Mucosa of rectum (tissue), 2 donors: ENCODE measurements around the gene CDKAL1.
"Not testable (repeated sequence)": the region's sequence is repeated elsewhere in the genome, so short reads cannot be mapped to it uniquely, and the experiment has no call there.

Experiments
- H3K27ac ChIP-seq, 2 donors: one replicate each; pipeline ENCODE4 v1.7.0; 2013; ENCODE audit warnings: inconsistent platforms in 2 of 2, low read depth in 2 of 2, low read length in 2 of 2
- H3K27me3 ChIP-seq, 2 donors: one replicate each; pipeline ENCODE4 v1.7.0; 2013; ENCODE audit warnings: low read length in 2 of 2; ENCODE audit not compliant: control insufficient read depth in 2 of 2, insufficient read depth in 2 of 2
- H3K36me3 ChIP-seq, 2 donors: one replicate each; pipeline ENCODE4 v1.7.0; 2013; ENCODE audit warnings: low read length in 2 of 2; ENCODE audit not compliant: control insufficient read depth in 2 of 2, insufficient read depth in 2 of 2
- H3K4me1 ChIP-seq, 2 donors: one replicate each; pipeline ENCODE4 v1.7.0; 2013; ENCODE audit warnings: low read length in 2 of 2, mild to moderate bottlenecking in 1 of 2; ENCODE audit not compliant: control insufficient read depth in 2 of 2, insufficient read depth in 2 of 2
- H3K4me3 ChIP-seq, 2 donors: one replicate each; pipeline ENCODE4 v1.7.0; 2013; ENCODE audit warnings: low read length in 2 of 2
- H3K9ac ChIP-seq, 2 donors: one replicate each; pipeline ENCODE4 v1.7.0; 2013; ENCODE audit warnings: low read length in 2 of 2, low read depth in 1 of 2, mild to moderate bottlenecking in 1 of 2
- H3K9me3 ChIP-seq, 2 donors: one replicate each; pipeline ENCODE4 v1.7.0; 2013; ENCODE audit warnings: low read length in 2 of 2; ENCODE audit not compliant: control insufficient read depth in 2 of 2
- donor health status: healthy.
- donor health status: Normal muscosa, but diverticular disease.

The CDKAL1 gene

DNA sequence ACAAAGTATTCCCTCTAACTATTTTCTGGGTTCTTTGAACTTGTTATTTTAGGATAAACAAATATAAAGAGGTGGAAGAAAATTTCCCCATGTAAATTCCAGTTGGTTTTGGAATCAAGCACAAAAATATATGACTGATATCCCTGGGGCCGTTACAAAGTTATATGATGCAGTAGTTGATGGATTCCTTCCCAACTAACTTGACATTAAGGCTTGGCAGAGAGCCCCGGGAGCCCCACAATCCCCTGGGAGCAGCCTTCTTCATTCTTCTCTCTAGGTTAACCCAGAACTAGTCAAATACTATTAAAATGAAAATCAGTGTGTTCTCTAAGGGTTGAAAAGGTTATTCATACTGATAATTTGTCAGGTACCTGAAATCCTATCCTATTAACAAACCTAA is 550.4 kb downstream of the CDKAL1 start:
- Histone ChIP-seq H3K9me3 (no peaks in the 10 kb centered on the region), H3K4me1 (no peaks in the 10 kb centered on the region), H3K4me3 (no peak overlapping the region), H3K9ac (no peak overlapping the region), H3K36me3 (no peaks in the 10 kb centered on the region), H3K27ac (no peak overlapping the region), H3K27me3 (no peaks in the 10 kb centered on the region)

DNA sequence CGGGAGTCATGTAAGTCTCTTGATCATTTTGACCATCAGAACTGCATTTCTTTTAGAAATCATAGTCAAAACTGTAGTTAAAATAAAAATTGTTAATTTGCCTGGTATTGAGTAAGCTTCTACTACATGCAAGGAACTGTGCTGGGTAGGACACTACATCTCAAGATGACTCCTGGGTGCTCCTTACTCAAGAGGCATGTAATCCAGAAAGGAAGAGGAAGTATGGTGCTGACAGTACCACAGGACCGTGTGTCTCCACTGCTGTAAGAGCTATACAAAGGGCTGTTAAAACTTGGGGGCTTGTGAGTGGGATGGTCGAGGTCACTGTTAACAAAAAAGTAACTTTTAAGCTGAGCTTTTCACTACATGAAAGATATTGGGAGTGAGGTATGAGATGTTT is 551.0 kb downstream of the CDKAL1 start:
- no peak overlapping the region for H3K4me3 ChIP-seq
- no peak overlapping the region for H3K9ac ChIP-seq
- H3K27ac ChIP-seq, result no peak overlapping the region
- no peaks in the 10 kb centered on the region for H3K4me1 ChIP-seq
- H3K36me3 ChIP-seq, result no peaks in the 10 kb centered on the region
- no peaks in the 10 kb centered on the region for H3K27me3 ChIP-seq
- H3K9me3 ChIP-seq, result no peaks in the 10 kb centered on the region

DNA sequence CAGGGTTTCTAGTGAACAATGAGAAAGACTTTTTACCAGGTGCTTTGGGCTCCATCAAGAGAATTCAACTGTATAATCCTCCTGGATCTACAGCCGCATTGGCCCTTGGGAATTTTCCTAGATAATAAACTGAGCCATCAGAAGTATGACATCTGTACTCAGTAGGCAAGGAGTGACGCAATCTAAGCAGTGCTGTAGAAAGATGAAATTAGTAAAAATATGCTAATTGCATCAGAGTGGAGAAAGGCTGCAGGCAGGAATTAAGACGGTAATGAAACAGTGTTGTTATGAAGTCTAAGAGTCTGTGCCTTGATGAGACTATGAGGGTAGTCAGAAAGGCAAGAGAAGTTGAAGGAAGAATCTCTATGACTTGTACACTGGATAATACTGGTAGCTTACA is 551.4 kb downstream of the CDKAL1 start:
- H3K9ac ChIP-seq, result no peak overlapping the region
- no peaks in the 10 kb centered on the region for H3K9me3 ChIP-seq
- no peaks in the 10 kb centered on the region for H3K4me1 ChIP-seq
- H3K27me3 ChIP-seq, result no peaks in the 10 kb centered on the region
- no peak overlapping the region for H3K27ac ChIP-seq
- H3K36me3 ChIP-seq, result no peaks in the 10 kb centered on the region
- no peak overlapping the region for H3K4me3 ChIP-seq

DNA sequence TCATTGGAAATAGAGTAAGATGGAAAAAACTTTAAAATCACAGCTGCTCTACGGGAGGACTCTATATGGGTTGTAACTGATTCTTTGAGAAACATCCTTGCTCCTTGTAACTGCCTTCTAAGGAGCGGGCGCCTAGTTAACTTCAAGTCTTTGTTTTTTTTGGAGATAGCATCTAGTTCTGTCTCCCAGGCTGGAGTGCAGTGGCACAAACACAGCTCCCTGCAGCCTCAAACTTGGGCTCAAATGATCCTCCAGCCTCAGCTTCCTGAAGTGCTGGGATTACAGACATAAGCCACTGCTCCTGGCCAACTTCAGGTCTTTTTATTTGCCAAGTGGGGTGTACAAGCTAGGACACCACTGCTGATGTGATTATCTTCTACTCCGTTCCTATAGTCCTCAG is 552.9 kb downstream of the CDKAL1 start:
- no peaks in the 10 kb centered on the region for H3K4me1 ChIP-seq
- H3K9ac ChIP-seq, result no peak overlapping the region
- H3K27ac ChIP-seq, result no peak overlapping the region
- no peaks in the 10 kb centered on the region for H3K27me3 ChIP-seq
- no peaks in the 10 kb centered on the region for H3K9me3 ChIP-seq
- no peak overlapping the region for H3K4me3 ChIP-seq
- no peaks in the 10 kb centered on the region for H3K36me3 ChIP-seq

DNA sequence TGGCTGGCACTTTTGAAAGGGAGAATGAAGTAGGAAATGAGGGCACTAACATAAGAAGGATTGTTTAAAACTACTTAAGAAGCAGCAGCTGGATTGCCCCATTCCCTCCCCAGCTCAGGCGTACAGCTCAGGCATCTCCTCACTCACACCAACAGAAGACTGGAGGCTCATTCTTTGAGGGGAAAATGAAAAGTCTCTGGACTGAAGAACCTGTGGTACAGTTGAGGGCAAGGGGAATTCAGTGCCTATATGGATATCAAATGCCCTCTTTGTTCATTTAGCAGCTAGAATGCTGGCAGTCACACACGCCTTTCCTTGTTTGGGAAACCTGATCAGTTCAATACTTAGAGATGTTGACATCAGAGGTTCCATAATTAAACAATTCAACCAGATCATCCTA is 557.2 kb downstream of the CDKAL1 start:
- H3K9me3 ChIP-seq, result no peaks in the 10 kb centered on the region
- no peak overlapping the region for H3K27ac ChIP-seq
- H3K4me1 ChIP-seq, result no peaks in the 10 kb centered on the region
- no peak overlapping the region for H3K4me3 ChIP-seq
- H3K27me3 ChIP-seq, result no peaks in the 10 kb centered on the region
- H3K9ac ChIP-seq, result no peak overlapping the region
- H3K36me3 ChIP-seq, result no peaks in the 10 kb centered on the region

DNA sequence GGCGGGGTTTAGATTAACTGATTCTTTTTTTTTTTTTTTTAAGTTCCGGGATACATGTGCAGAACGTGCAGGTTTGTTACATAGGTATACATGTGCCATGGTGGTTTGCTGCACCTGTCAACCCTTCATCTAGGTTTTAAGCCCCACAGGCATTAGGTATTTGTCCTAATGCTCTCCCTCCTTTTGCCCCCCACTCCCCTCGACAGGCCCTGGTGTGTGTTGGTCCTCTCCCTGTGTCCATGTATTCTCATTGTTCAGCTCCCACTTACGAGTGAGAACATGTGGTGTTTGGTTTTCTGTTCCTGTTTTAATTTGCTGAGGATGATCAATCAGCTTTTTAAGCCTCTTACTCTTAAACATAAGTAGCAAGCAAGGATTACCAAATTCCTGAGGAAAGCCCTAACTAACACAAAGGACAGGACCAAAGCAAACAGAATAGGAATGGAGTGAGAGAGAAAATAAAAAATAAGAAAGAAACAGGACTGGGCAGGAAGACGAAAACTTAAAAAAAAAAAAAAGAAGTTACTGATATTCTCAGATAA is 558.0 kb downstream of the CDKAL1 start:
- not testable (repeated sequence) for H3K9ac ChIP-seq, H3K4me3 ChIP-seq, H3K27ac ChIP-seq, H3K27me3 ChIP-seq, H3K36me3 ChIP-seq, H3K9me3 ChIP-seq, H3K4me1 ChIP-seq

DNA sequence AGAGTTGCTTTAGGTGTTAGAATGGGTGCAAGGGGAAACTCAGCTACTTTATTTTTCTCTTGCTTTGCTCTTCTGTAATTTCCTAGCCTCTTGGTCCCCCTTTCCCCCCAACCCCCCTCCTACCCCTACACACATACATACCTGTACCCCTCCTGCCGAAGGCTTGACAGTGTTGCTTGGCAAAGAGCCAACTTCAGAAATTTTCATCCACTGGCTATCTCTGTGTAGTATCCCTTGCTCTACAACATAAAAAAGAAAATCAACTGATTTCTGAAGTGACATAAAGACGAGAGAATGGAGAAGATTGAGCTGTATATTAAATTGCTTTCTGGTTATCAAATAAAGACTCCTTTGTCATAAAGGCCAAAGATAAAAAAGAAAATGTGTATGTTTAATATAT is 561.2 kb downstream of the CDKAL1 start:
- Histone ChIP-seq H3K4me3 (no peak overlapping the region), H3K9me3 (no peaks in the 10 kb centered on the region), H3K27ac (no peak overlapping the region), H3K27me3 (no peaks in the 10 kb centered on the region), H3K4me1 (no peaks in the 10 kb centered on the region), H3K36me3 (no peaks in the 10 kb centered on the region), H3K9ac (no peak overlapping the region)

DNA sequence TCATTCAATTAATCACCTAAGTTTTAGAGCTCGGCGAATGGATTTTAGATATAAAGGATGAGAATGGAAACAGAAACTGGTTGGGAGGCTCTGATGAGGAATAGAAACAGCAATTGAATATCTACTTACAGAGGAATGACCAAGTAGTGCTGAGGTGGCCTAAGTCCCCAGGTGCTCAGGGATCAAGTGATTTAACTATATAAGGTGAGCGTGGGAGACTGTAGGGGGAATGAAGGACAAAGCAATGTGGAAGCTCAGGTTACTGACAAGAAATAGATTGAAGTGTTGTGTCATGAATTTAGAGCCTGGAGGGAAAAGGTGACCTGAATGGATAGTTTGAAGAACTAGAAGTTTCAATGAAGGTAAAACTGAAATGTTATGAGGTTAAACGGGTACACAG is 563.9 kb downstream of the CDKAL1 start:
- H3K9me3 ChIP-seq, result no peaks in the 10 kb centered on the region
- H3K4me3 ChIP-seq, result no peak overlapping the region
- no peaks in the 10 kb centered on the region for H3K27me3 ChIP-seq
- no peaks in the 10 kb centered on the region for H3K36me3 ChIP-seq
- H3K27ac ChIP-seq, result no peak overlapping the region
- no peak overlapping the region for H3K9ac ChIP-seq
- peaks cover 0 to 2% of the 10 kb centered on the region in 2 donors for H3K4me1 ChIP-seq

DNA sequence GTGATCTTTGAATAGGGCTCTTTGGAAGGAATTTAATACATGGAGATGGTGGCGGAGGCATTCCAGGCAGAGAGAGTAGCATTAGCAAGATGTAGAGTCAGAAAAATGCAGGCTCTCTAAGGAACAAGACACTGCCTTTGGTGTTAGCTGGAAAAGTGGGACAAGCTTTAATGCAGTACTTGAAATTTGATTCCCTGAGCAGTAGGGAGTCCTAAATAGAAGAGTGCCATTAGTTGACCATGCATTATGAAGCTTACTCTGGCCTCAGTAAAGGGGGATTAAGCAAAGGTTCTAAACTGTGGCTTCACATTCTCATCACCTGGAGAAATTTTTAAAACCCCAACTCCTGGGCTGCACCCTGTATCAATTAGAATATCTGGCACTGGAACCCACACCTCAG is 564.5 kb downstream of the CDKAL1 start:
- no peak overlapping the region for H3K9ac ChIP-seq

DNA sequence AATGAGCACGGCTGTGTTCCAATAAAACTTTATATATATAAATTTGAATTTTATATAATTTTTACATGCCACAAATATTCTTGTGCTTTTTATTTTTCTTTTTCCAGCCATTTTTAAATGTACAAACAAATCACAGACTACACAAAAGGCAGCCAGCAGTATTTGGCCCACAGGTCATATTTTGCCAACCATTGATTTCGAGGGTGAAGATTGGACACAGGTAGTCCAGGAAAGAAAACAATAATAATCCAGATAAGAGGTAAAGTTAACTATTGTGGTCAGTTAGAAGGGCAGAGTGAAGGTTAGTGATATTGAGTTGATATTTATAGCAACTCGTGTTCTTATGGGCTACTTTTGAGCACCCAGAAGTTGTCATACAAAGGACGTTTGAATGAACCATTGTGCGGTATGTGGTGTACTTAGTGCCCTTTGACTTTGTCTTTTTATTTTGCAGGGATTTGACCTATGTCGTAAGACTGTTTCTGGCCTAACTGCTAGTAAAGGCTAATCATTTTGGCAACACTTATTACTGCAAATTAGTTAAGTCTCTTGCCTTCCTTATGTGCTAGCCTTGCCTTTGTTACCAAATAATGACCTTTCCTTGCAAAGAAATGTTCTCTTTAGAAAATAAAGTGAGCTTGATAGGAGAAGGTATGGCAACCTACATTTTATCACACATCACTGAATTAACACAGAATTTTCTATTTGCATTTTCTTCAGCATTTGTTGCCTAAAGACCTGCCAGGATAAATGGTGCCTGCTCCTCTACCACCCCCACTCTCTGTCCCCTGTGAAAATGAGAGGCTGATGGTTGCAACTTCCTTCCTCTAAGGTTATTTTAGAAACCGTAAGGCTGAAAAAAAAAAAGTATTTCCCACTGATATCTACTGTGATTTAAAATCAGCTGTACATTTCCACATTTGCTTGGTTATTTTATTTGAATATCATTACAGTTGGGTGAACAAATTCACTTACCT is 565.4 kb downstream of the CDKAL1 start:
- no peak overlapping the region for H3K27ac ChIP-seq
- no peaks in the 10 kb centered on the region for H3K36me3 ChIP-seq

More for the DNA sequence above, 564.5 kb downstream of the CDKAL1 start:
- H3K27ac ChIP-seq, result no peak overlapping the region
- H3K4me1 ChIP-seq, result peaks cover 0 to 2% of the 10 kb centered on the region in 2 donors
- H3K27me3 ChIP-seq, result no peaks in the 10 kb centered on the region
- no peaks in the 10 kb centered on the region for H3K36me3 ChIP-seq
- no peak overlapping the region for H3K4me3 ChIP-seq
- no peaks in the 10 kb centered on the region for H3K9me3 ChIP-seq

More for the DNA sequence above, 565.4 kb downstream of the CDKAL1 start:
- Histone ChIP-seq H3K9ac (no peak overlapping the region), H3K27me3 (no peaks in the 10 kb centered on the region), H3K4me1 (peaks cover 0 to 2% of the 10 kb centered on the region in 2 donors), H3K9me3 (no peaks in the 10 kb centered on the region), H3K4me3 (no peak overlapping the region)
